HG03039 (cell line): ENCODE measurements around the gene FAM53C.
"Not testable (repeated sequence)": the region's sequence is repeated elsewhere in the genome, so short reads cannot be mapped to it uniquely, and the experiment has no call there.

ENCODE experiments used
- ATAC-seq: cut with Tn5 transposase; IDR thresholded peaks from one replicate; pipeline ENCODE4 v1.9.1; 2021; ENCODE audit warnings: mild to moderate bottlenecking, moderate library complexity; ENCODE audit not compliant: unreplicated experiment

FAM53C gene

GRCh38 chr5:138389332-138389731 lies 51.3 kb downstream of the FAM53C start:
- no peak for ATAC-seq

DNA sequence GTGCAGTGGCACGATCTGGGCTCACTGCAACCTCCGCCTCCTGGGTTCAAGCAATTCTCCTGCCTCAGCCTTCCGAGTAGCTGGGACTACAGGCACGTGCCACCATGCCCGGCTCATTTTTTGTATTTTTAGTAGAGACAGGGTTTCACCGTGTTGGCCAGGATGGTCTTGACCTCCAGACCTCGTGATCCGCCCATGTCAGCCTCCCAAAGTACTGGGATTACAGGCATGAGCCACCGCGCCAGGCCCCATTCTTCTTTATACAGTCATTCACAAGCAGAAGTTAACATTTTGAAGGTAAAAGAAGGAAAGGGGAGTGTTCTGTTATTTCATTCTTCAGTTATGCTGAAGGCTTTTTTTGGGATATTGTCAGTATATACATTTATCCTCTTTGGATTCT lies 51.8 kb downstream of the FAM53C start:
- ATAC-seq: not testable (repeated sequence)

DNA sequence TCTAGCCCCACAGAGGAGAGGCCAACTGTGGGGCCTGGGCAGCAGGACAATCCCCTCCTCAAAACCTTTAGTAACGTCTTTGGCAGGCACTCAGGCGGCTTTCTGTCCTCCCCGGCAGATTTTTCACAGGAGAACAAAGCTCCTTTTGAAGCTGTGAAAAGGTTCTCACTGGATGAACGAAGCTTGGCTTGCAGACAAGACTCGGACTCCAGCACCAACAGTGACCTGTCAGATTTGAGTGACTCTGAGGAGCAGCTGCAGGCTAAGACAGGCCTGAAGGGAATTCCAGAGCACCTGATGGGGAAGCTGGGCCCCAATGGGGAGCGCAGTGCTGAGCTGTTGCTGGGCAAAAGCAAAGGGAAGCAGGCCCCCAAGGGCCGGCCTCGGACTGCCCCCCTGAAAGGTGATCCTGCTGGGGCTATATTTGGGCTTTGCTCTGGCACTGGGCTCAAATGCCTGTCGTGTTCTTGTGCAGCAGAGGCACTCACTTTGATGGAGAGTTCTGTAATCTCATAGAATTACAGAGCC lies 53.9 kb downstream of the FAM53C start:
- ATAC-seq: no peak
